Neural cell (in vitro differentiated cells): ENCODE results near the gene CDK7. TPM values are rescaled to one million over a fixed set of nuclear protein-coding genes. Genes with fewer than 3 reads are reported as not detected.

ENCODE experiments used
- H2AFZ ChIP-seq: fragments of 200-600, 300-800 bp; sonication (generic), shearing (Covaris generic); 2 replicates; pipeline ENCODE4 v1.6.0; 2014; ENCODE audit warnings: low read depth, mild to moderate bottlenecking, antibody characterized with exemption, low read length, moderate library complexity
- H3F3A ChIP-seq: fragments of 200-600 bp; shearing (Covaris generic); 2 replicates; pipeline ENCODE4 v1.6.1; 2016; ENCODE audit warnings: mild to moderate bottlenecking, moderate library complexity, mixed read lengths, antibody characterized with exemption, low read length; ENCODE audit not compliant: insufficient read depth, poor library complexity, severe bottlenecking
- H3K27ac ChIP-seq: fragments of 200-600, 300-800 bp; sonication (generic), shearing (Covaris generic); 2 replicates; pipeline ENCODE4 v1.5.1; 2014; ENCODE audit warnings: mild to moderate bottlenecking, low read length, moderate library complexity
- H3K27me3 ChIP-seq: fragments of 300-800, 200-600 bp; sonication (generic), shearing (Covaris generic); 2 replicates; pipeline ENCODE4 v1.6.0; 2014; ENCODE audit warnings: mild to moderate bottlenecking, low read depth, low read length, moderate library complexity; ENCODE audit not compliant: insufficient read depth
- H3K36me3 ChIP-seq: fragments of 300-800, 200-600 bp; sonication (generic), shearing (Covaris generic); 2 replicates; pipeline ENCODE4 v1.5.1; 2014; ENCODE audit warnings: mild to moderate bottlenecking, antibody characterized with exemption, low read length, moderate library complexity; ENCODE audit not compliant: insufficient read depth
- H3K4me2 ChIP-seq: fragments of 300-800, 200-600 bp; sonication (generic), shearing (Covaris generic); 2 replicates; pipeline ENCODE4 v1.6.0; 2014; ENCODE audit warnings: mild to moderate bottlenecking, low read length
- H3K4me3 ChIP-seq: fragments of 300-800, 200-600 bp; sonication (generic), shearing (Covaris generic); 2 replicates; pipeline ENCODE4 v1.5.1; 2014; ENCODE audit warnings: mild to moderate bottlenecking, low read length, moderate library complexity
- H3K79me2 ChIP-seq: fragments of 200-600 bp; shearing (Covaris generic); replicated peaks from 2 replicates; pipeline ENCODE4 v1.6.0; 2014; ENCODE audit warnings: mild to moderate bottlenecking, low read length, moderate library complexity; ENCODE audit not compliant: insufficient read depth
- H3K9ac ChIP-seq: fragments of 300-800, 200-600 bp; sonication (generic), shearing (Covaris generic); 2 replicates; pipeline ENCODE4 v1.6.1; 2016; ENCODE audit warnings: mild to moderate bottlenecking, low read length, mixed read lengths
- H3K9me2 ChIP-seq: fragments of 200-600 bp; shearing (Covaris generic); 2 replicates; pipeline ENCODE4 v1.6.1; 2016; ENCODE audit warnings: mild to moderate bottlenecking, low read length, mixed read lengths; ENCODE audit not compliant: insufficient read depth
- H3K9me3 ChIP-seq: fragments of 200-600, 300-800 bp; sonication (generic), shearing (Covaris generic); 2 replicates; pipeline ENCODE4 v1.6.1; 2016; ENCODE audit warnings: mild to moderate bottlenecking, mixed run types, low read length, moderate library complexity, mixed read lengths
- H4K20me1 ChIP-seq: fragments of 200-600 bp; shearing (Covaris generic); 2 replicates; pipeline ENCODE4 v1.6.1; 2016; ENCODE audit warnings: mild to moderate bottlenecking, mixed run types; ENCODE audit not compliant: insufficient read depth
- CTCF ChIP-seq: fragments of 450-650 bp; IDR thresholded peaks from 2 replicates; pipeline ENCODE4 v1.5.1; 2014; ENCODE audit warnings: antibody characterized with exemption, mild to moderate bottlenecking, moderate library complexity; ENCODE audit not compliant: poor library complexity, severe bottlenecking
- EP300 ChIP-seq: fragments of 450-650 bp; conservative IDR thresholded peaks from 2 replicates; pipeline ENCODE4 v1.6.1; 2014; ENCODE audit warnings: antibody characterized with exemption, mild to moderate bottlenecking, moderate library complexity; ENCODE audit not compliant: poor library complexity, severe bottlenecking
- EZH2 ChIP-seq: fragments of 200-600, 300-800 bp; shearing (Covaris generic), sonication (generic); IDR thresholded peaks from 2 replicates; pipeline ENCODE4 v1.6.1; 2014; ENCODE audit warnings: antibody characterized with exemption, low read length, borderline replicate concordance, mild to moderate bottlenecking; ENCODE audit not compliant: insufficient read depth, poor library complexity, severe bottlenecking
- MXI1 ChIP-seq: fragments of 450-650 bp; conservative IDR thresholded peaks from 2 replicates; pipeline ENCODE4 v1.6.1; 2014; ENCODE audit warnings: antibody characterized with exemption, mild to moderate bottlenecking; ENCODE audit not compliant: poor library complexity, severe bottlenecking
- POLR2AphosphoS5 ChIP-seq: IDR thresholded peaks from 2 replicates; pipeline ENCODE4 v1.6.1; 2012
- RAD21 ChIP-seq: fragments of 450-650 bp; conservative IDR thresholded peaks from 2 replicates; pipeline ENCODE4 v1.6.1; 2014; ENCODE audit warnings: antibody characterized with exemption, mild to moderate bottlenecking, moderate library complexity
- REST ChIP-seq: IDR thresholded peaks from 2 replicates; pipeline ENCODE4 v1.6.1; 2012; ENCODE audit warnings: borderline replicate concordance
- SMC3 ChIP-seq: fragments of 450-650 bp; conservative IDR thresholded peaks from 2 replicates; pipeline ENCODE4 v1.6.1; 2014; ENCODE audit warnings: antibody characterized with exemption, mild to moderate bottlenecking, moderate library complexity; ENCODE audit not compliant: poor library complexity
- TAF1 ChIP-seq: IDR thresholded peaks from 2 replicates; pipeline ENCODE4 v1.6.1; 2012; ENCODE audit warnings: low read depth
- polyA minus RNA-seq: library from RNA; depleted of rRNA, polyadenylated mRNA; stranded (reverse); fragments of >200 nt; gene quantifications from 2 replicates; pipeline ENCODE4 v1.2.3, GENCODE V29; 2014
- polyA plus RNA-seq: library from polyadenylated mRNA; depleted of rRNA; stranded (reverse); fragments of >200 nt; gene quantifications from 2 replicates; pipeline ENCODE4 v1.2.3, GENCODE V29; 2014

CDK7 gene
- polyA plus RNA-seq (44.2 and 101 TPM in 2 replicates), polyA minus RNA-seq (55.3 and 90.5 TPM in 2 replicates)

GRCh38 chr5:69234457-69235268 is at the start of gene CDK7:
CDK7 (plus strand) TSS chr5:69234886; CDS start chr5:69234976, 90 bp downstream.
- Histone ChIP-seq H2AFZ (peak within 1 kb of the TSS; percentile 88), H3K36me3 (no peaks in the 10 kb centered on the region), H3F3A (no peaks in the 10 kb centered on the region), H3K9ac (peak within 1 kb of the TSS; percentile 82), H3K4me3 (peak within 1 kb of the TSS; percentile 99), H3K79me2 (peaks cover 33% of the 10 kb centered on the region), H3K9me2 (no peaks in the 10 kb centered on the region), H3K27me3 (no peaks in the 10 kb centered on the region), H3K27ac (peak within 1 kb of the TSS; percentile 63), H3K4me2 (peak within 1 kb of the TSS; percentile 80), H3K9me3 (no peaks in the 10 kb centered on the region), H4K20me1 (no peaks in the 10 kb centered on the region)
- TF ChIP-seq SMC3 (peak; percentile 44), POLR2AphosphoS5 (peak; percentile 70), MXI1 (peak; percentile 91), RAD21 (peak; percentile 40), REST (no peak), CTCF (peak; percentile 18)

- no peaks in the 10 kb centered on the region for H3K9me2 ChIP-seq
Measured at GRCh38 chr5:69187342-69187741, 47.3 kb upstream of the CDK7 start.

More at GRCh38 chr5:69187342-69187741, 47.3 kb upstream of the CDK7 start:
- Histone ChIP-seq H3K4me3 (no peak overlapping the region), H2AFZ (no peak overlapping the region), H3K9me3 (no peaks in the 10 kb centered on the region), H3K4me2 (no peak overlapping the region), H3K79me2 (peaks cover 6% of the 10 kb centered on the region), H3K27me3 (no peaks in the 10 kb centered on the region), H3K9ac (no peak overlapping the region), H3F3A (no peaks in the 10 kb centered on the region), H3K27ac (no peak overlapping the region), H4K20me1 (no peaks in the 10 kb centered on the region), H3K36me3 (no peaks in the 10 kb centered on the region)
- TF ChIP-seq SMC3 (no peak), TAF1 (no peak), POLR2AphosphoS5 (no peak), EZH2 (no peak), EP300 (no peak), MXI1 (no peak), CTCF (no peak), RAD21 (no peak), REST (no peak)
